Stimulated activated CD4-positive, alpha-beta T cell treated with anti-CD3 and anti-CD28 coated beads, Interleukin-4, amount 100 ng/mL, for 1 hour (primary cell): Measurements from ENCODE around the gene MICAL3.
"Not testable (repeated sequence)": the region's sequence is repeated elsewhere in the genome, so short reads cannot be mapped to it uniquely, and the experiment has no call there.

Experiments
- DNase-seq: peaks from one replicate; pipeline ENCODE4 v3.0.0-alpha.2; 2020

MICAL3 gene

GRCh38 chr22:17948101-17948500 lies 76.3 kb downstream of the MICAL3 start:
- no peak for DNase-seq

- no peak for DNase-seq
Observed at GRCh38 chr22:17946662-17947367, 77.5 kb downstream of the MICAL3 start.

- no peak for DNase-seq
Observed at GRCh38 chr22:17945888-17946648, 78.3 kb downstream of the MICAL3 start.

GRCh38 chr22:17945156-17945887 lies 79.0 kb downstream of the MICAL3 start:
- no peak for DNase-seq

GRCh38 chr22:17944256-17944655 lies 80.1 kb downstream of the MICAL3 start:
- no peak for DNase-seq

GRCh38 chr22:17943533-17944249 lies 80.7 kb downstream of the MICAL3 start:
- DNase-seq: no peak

GRCh38 chr22:17942721-17943120 lies 81.6 kb downstream of the MICAL3 start:
- no peak for DNase-seq

- DNase-seq: no peak
Observed at GRCh38 chr22:17941471-17942406, 82.6 kb downstream of the MICAL3 start.

GRCh38 chr22:17939579-17939978 lies 84.8 kb downstream of the MICAL3 start:
- DNase-seq: no peak

GRCh38 chr22:17939011-17939410 lies 85.3 kb downstream of the MICAL3 start:
- DNase-seq: no peak

GRCh38 chr22:17938484-17938924 lies 85.9 kb downstream of the MICAL3 start:
- DNase-seq: no peak

- not testable (repeated sequence) for DNase-seq
Observed at GRCh38 chr22:17932457-17932856, 91.9 kb downstream of the MICAL3 start.

GRCh38 chr22:17931400-17931825 lies 92.9 kb downstream of the MICAL3 start:
- no peak for DNase-seq

GRCh38 chr22:17930455-17931313 lies 93.7 kb downstream of the MICAL3 start:
- DNase-seq: no peak

- no peak for DNase-seq
Observed at GRCh38 chr22:17929909-17930308, 94.5 kb downstream of the MICAL3 start.

GRCh38 chr22:17928391-17928790 lies 96.0 kb downstream of the MICAL3 start:
- no peak for DNase-seq

GRCh38 chr22:17927062-17927461 lies 97.3 kb downstream of the MICAL3 start:
- no peak for DNase-seq

GRCh38 chr22:17926516-17926915 lies 97.8 kb downstream of the MICAL3 start:
- DNase-seq: no peak

- DNase-seq: no peak
Observed at GRCh38 chr22:17925431-17925841, 98.9 kb downstream of the MICAL3 start.

GRCh38 chr22:17924735-17925364 lies 99.5 kb downstream of the MICAL3 start:
- DNase-seq: no peak
